GM12878 (cell line): ENCODE measurements around the gene DAPK2. TPM values are rescaled to one million over a fixed set of nuclear protein-coding genes. Genes with fewer than 3 reads are reported as not detected.

Experiments used
- ATAC-seq: fragments of 200-7000 bp; cut with Tn5 transposase; 3 replicates; pipeline ENCODE4 v1.9.1; 2020; ENCODE audit warnings: mild to moderate bottlenecking, moderate library complexity
- BruUV-seq: library from RNA; stranded (reverse); fragments of 400-500 nt; replicated peaks from 2 replicates; lab custom pipeline; 2021; lab: Mats Ljungman, UMichigan
- CTCF ChIA-PET: fragments of 300-600 bp; sonication (Branson Sonifier 250); formaldehyde crosslinking; extraction: SDS; loops from one replicate; lab custom pipeline; 2021; ENCODE audit warnings: inconsistent platforms; lab: Yijun Ruan, JAX
- POLR2A ChIA-PET: fragments of 350-600 bp; formaldehyde crosslinking; extraction: SDS; loops from one replicate; lab custom pipeline; 2021; ENCODE audit warnings: inconsistent platforms; lab: Charles Lee
- RAD21 ChIA-PET: fragments of 300-600 bp; sonication (Branson Sonifier 250); formaldehyde crosslinking; loops from one replicate; lab custom pipeline; 2023; ENCODE audit warnings: antibody characterized with exemption; ENCODE audit not compliant: unreplicated experiment; lab: Charles Lee
- SMC1A ChIA-PET: fragments of 300-600 bp; sonication (Branson Sonifier 250); formaldehyde crosslinking; loops from one replicate; lab custom pipeline; 2023; ENCODE audit not compliant: unreplicated experiment, uncharacterized antibody; lab: Charles Lee
- DNase-seq: peaks from one replicate; pipeline ENCODE4 v3.0.0-alpha.2; 2011; ENCODE audit warnings: low read depth, low spot score
- FAIRE-seq: peaks from 3 replicates; lab custom pipeline; 2011; peaks lifted over from hg19 to GRCh38; lab: Jason Lieb, UNC
- H2AFZ ChIP-seq: 2 replicates; pipeline ENCODE4 v1.6.0; 2011; ENCODE audit warnings: low read depth, low read length, control low read depth; ENCODE audit not compliant: control insufficient read depth
- H3K27ac ChIP-seq: 2 replicates; pipeline ENCODE4 v1.5.1; 2011; ENCODE audit warnings: control low read depth; ENCODE audit not compliant: control insufficient read depth, insufficient read depth
- H3K27me3 ChIP-seq, 2 experiments: replicated peaks in 1 of 2; 2 replicates each; pipeline versions ENCODE4 v1.6.0 to v1.6.1; 2011; ENCODE audit warnings: low read length in 1 of 2; ENCODE audit not compliant: control insufficient read depth in 2 of 2, insufficient read depth in 2 of 2
- H3K36me3 ChIP-seq, 2 experiments: 2 replicates each; pipeline ENCODE4 v1.5.1; 2011; ENCODE audit warnings: low read length in 1 of 2; ENCODE audit not compliant: control insufficient read depth in 2 of 2, insufficient read depth in 2 of 2
- H3K4me1 ChIP-seq: 2 replicates; pipeline ENCODE4 v1.6.1; 2011; ENCODE audit warnings: mild to moderate bottlenecking, low read length, moderate library complexity, mixed read lengths; ENCODE audit not compliant: control insufficient read depth, insufficient read depth
- H3K4me2 ChIP-seq: 2 replicates; pipeline ENCODE4 v1.6.0; 2011; ENCODE audit warnings: control low read depth; ENCODE audit not compliant: control insufficient read depth, insufficient read depth
- H3K4me3 ChIP-seq: fragments of 200-600 bp; sonication (generic); 2 replicates; pipeline ENCODE4 v1.5.1; 2016
- H3K79me2 ChIP-seq: 2 replicates; pipeline ENCODE4 v1.6.0; 2011; ENCODE audit warnings: low read length; ENCODE audit not compliant: control insufficient read depth, insufficient read depth
- H3K9ac ChIP-seq: 2 replicates; pipeline ENCODE4 v1.8.0; 2011; ENCODE audit warnings: low read length, control low read depth, mixed read lengths; ENCODE audit not compliant: control insufficient read depth, insufficient read depth
- H3K9me3 ChIP-seq: replicated peaks from 3 replicates; pipeline ENCODE4 v1.5.1; 2011; ENCODE audit warnings: mild to moderate bottlenecking, low read length; ENCODE audit not compliant: control insufficient read depth, insufficient read depth
- H4K20me1 ChIP-seq: 2 replicates; pipeline ENCODE4 v1.6.0; 2011; ENCODE audit not compliant: control insufficient read depth, insufficient read depth
- ATF7 ChIP-seq: fragments of 450-650 bp; IDR thresholded peaks from 2 replicates; pipeline ENCODE4 v1.6.1; 2016; ENCODE audit warnings: low read depth, mild to moderate bottlenecking
- EP300 ChIP-seq, 2 experiments: fragments of 150-350 bp in 1 of 2; IDR thresholded peaks; 2 replicates each; pipeline ENCODE4 v1.6.1; 2011 to 2012; ENCODE audit warnings: low read depth in 2 of 2, low read length in 2 of 2, borderline replicate concordance in 1 of 2, improper control_type of control experiment in 1 of 2, inconsistent platforms in 1 of 2; ENCODE audit not compliant: control insufficient read depth in 1 of 2
- ETV6 ChIP-seq, 2 experiments: fragments of 450-650 bp in 1 of 2; IDR thresholded peaks in 1 of 2; conservative IDR thresholded peaks in 1 of 2; 2 replicates each; pipeline ENCODE4 v1.6.1; 2014; ENCODE audit warnings: antibody characterized with exemption in 1 of 2, borderline replicate concordance in 1 of 2, low read depth in 1 of 2, mild to moderate bottlenecking in 1 of 2, moderate library complexity in 1 of 2
- FOXM1 ChIP-seq: IDR thresholded peaks from 2 replicates; pipeline ENCODE4 v1.6.1; 2012; ENCODE audit warnings: low read depth, mild to moderate bottlenecking, inconsistent platforms, low read length, moderate library complexity
- JUNB ChIP-seq: IDR thresholded peaks from 2 replicates; pipeline ENCODE4 v1.6.1; 2016; ENCODE audit warnings: antibody characterized with exemption, mild to moderate bottlenecking
- NRF1 ChIP-seq: conservative IDR thresholded peaks from 2 replicates; pipeline ENCODE4 v1.6.1; 2011; ENCODE audit warnings: mild to moderate bottlenecking, low read depth, low read length, improper control_type of control experiment
- SMAD5 ChIP-seq: IDR thresholded peaks from 2 replicates; pipeline ENCODE4 v1.6.1; 2016; ENCODE audit warnings: antibody characterized with exemption, low read depth
- SRF ChIP-seq, 2 experiments: IDR thresholded peaks; 2 replicates each; pipeline ENCODE4 v1.6.1; 2011; ENCODE audit warnings: low read depth in 2 of 2, low read length in 2 of 2, mild to moderate bottlenecking in 1 of 2, moderate library complexity in 1 of 2
- SUPT20H ChIP-seq: IDR thresholded peaks from 2 replicates; pipeline ENCODE4 v1.6.1; 2011; ENCODE audit warnings: low read depth, mild to moderate bottlenecking, low read length, moderate library complexity, borderline replicate concordance; ENCODE audit not compliant: control insufficient read depth
- ZNF687 ChIP-seq: fragments of 450-650 bp; IDR thresholded peaks from 2 replicates; pipeline ENCODE4 v1.6.1; 2017; ENCODE audit warnings: mild to moderate bottlenecking, moderate library complexity
- whole genome bisulfite sequencing: methylation state at CpG from one replicate; pipeline ENCODE4 v1.1.6; 2016; ENCODE audit warnings: low lambda C conversion rate; ENCODE audit not compliant: insufficient replicate concordance, insufficient coverage; ENCODE audit errors: missing lambda C conversion rate; 5-methylcytosine and 5-hydroxymethylcytosine counted together
- in situ Hi-C: fragments of 300-500 bp; cut with MboI; formaldehyde crosslinking; loops from 9 replicates; pipeline ENCODE4 v1.14.3; 2018; ENCODE audit warnings: mixed read lengths
- intact Hi-C: fragments of 100-400 bp; cut with micrococcal nuclease; formaldehyde crosslinking; loops from one replicate; pipeline ENCODE4 v1.14.2; 2022; ENCODE audit not compliant: unreplicated experiment
- polyA plus RNA-seq, 11 experiments: library from polyadenylated mRNA; depleted of rRNA in 4 of 11; unstranded in 6 of 11; stranded (reverse) in 5 of 11; fragments of >200 nt; fragmentation: Nextera tagmentation in 4 of 11; fragmentation: Illumina TruSeq in 1 of 11; extraction: Ambion mirVana in 4 of 11; extraction: Trizol in 1 of 11; gene quantifications; 1 replicate in 1 of 11; 2 replicates in 10 of 11; pipeline versions ENCODE4 v1.2.1 to v1.2.3, GENCODE V29; 2011 to 2016; ENCODE audit warnings: inconsistent platforms in 2 of 11, missing spikeins in 2 of 11, low read depth in 1 of 11
- total RNA-seq, 4 experiments: library from RNA; depleted of rRNA in 3 of 4; stranded (reverse); fragments of >200 nt in 3 of 4; fragmentation: Illumina TruSeq in 1 of 4; extraction: Trizol in 1 of 4; gene quantifications; 2 replicates each; pipeline versions ENCODE4 v1.2.1 to v1.2.3, GENCODE V29; 2013 to 2021
- TF ChIP-seq, protein P1 (sequence below): IDR thresholded peaks from 2 replicates; pipeline ENCODE4 v1.6.1; 2012; ENCODE audit warnings: low read depth, low read length, improper control_type of control experiment
- TF ChIP-seq, protein P2 (sequence below): fragments of 450-650 bp; IDR thresholded peaks from 2 replicates; pipeline ENCODE4 v1.6.1; 2017; ENCODE audit warnings: mild to moderate bottlenecking, moderate library complexity
- TF ChIP-seq, protein P3 (sequence below): IDR thresholded peaks from 2 replicates; pipeline ENCODE4 v1.6.1; 2011; ENCODE audit warnings: low read depth, mild to moderate bottlenecking, low read length, moderate library complexity, borderline replicate concordance; ENCODE audit errors: extremely low read depth

DAPK2 gene
- total and polyA plus RNA-seq, 10 of the 15 experiments (the other 5 are each of a cell fraction or from before 2014, with no cell fraction given) = 0.69 to 8.4 (median 4.1) TPM

- H3K27ac ChIP-seq = no peak overlapping the region
- no peak overlapping the region for H3K9ac ChIP-seq
- WGBS = 93% methylated on average over 7 of the region's 7 CpGs
- no peak for TF ChIP-seq NRF1
- TF ChIP-seq, protein P1, sequence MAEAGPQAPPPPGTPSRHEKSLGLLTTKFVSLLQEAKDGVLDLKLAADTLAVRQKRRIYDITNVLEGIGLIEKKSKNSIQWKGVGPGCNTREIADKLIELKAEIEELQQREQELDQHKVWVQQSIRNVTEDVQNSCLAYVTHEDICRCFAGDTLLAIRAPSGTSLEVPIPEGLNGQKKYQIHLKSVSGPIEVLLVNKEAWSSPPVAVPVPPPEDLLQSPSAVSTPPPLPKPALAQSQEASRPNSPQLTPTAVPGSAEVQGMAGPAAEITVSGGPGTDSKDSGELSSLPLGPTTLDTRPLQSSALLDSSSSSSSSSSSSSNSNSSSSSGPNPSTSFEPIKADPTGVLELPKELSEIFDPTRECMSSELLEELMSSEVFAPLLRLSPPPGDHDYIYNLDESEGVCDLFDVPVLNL = no peak
- TF ChIP-seq, protein P2, sequence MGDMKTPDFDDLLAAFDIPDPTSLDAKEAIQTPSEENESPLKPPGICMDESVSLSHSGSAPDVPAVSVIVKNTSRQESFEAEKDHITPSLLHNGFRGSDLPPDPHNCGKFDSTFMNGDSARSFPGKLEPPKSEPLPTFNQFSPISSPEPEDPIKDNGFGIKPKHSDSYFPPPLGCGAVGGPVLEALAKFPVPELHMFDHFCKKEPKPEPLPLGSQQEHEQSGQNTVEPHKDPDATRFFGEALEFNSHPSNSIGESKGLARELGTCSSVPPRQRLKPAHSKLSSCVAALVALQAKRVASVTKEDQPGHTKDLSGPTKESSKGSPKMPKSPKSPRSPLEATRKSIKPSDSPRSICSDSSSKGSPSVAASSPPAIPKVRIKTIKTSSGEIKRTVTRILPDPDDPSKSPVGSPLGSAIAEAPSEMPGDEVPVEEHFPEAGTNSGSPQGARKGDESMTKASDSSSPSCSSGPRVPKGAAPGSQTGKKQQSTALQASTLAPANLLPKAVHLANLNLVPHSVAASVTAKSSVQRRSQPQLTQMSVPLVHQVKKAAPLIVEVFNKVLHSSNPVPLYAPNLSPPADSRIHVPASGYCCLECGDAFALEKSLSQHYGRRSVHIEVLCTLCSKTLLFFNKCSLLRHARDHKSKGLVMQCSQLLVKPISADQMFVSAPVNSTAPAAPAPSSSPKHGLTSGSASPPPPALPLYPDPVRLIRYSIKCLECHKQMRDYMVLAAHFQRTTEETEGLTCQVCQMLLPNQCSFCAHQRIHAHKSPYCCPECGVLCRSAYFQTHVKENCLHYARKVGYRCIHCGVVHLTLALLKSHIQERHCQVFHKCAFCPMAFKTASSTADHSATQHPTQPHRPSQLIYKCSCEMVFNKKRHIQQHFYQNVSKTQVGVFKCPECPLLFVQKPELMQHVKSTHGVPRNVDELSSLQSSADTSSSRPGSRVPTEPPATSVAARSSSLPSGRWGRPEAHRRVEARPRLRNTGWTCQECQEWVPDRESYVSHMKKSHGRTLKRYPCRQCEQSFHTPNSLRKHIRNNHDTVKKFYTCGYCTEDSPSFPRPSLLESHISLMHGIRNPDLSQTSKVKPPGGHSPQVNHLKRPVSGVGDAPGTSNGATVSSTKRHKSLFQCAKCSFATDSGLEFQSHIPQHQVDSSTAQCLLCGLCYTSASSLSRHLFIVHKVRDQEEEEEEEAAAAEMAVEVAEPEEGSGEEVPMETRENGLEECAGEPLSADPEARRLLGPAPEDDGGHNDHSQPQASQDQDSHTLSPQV = no peak
- TF ChIP-seq ATF7 = no peak
- TF ChIP-seq, protein P3, sequence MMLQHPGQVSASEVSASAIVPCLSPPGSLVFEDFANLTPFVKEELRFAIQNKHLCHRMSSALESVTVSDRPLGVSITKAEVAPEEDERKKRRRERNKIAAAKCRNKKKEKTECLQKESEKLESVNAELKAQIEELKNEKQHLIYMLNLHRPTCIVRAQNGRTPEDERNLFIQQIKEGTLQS = no peak
- TF ChIP-seq SMAD5 = no peak
- TF ChIP-seq JUNB = no peak
- TF ChIP-seq SUPT20H = no peak
- no peak for TF ChIP-seq FOXM1
- TF ChIP-seq ETV6 (conservative IDR thresholded peaks at IDR 0.05 in 1 of 2, IDR thresholded peaks at IDR 0.05 in 1 of 2; ENCODE audit: borderline replicate concordance in 1 of 2, low read depth in 1 of 2) = no peak
- TF ChIP-seq EP300 (IDR thresholded peaks at IDR 0.05; ENCODE audit: borderline replicate concordance in 1 of 2, control insufficient read depth in 1 of 2, low read depth in 2 of 2, low read length in 2 of 2) = no peak
- no peak for TF ChIP-seq ZNF687
- no peak for TF ChIP-seq SRF (IDR thresholded peaks at IDR 0.05; ENCODE audit: low read depth in 2 of 2, low read length in 2 of 2)
Measured at GRCh38 chr15:63905131-63905530, 141.2 kb downstream of the DAPK2 start.

More at GRCh38 chr15:63905131-63905530, 141.2 kb downstream of the DAPK2 start:
- BruUV-seq = no TSS peak
- Histone ChIP-seq H3K4me2 (no peak overlapping the region), H3K36me3 (no peaks in the 10 kb centered on the region), H3K79me2 (no peaks in the 10 kb centered on the region), H3K4me1 (peaks cover 28% of the 10 kb centered on the region), H3K4me3 (no peak overlapping the region), H4K20me1 (no peaks in the 10 kb centered on the region), H3K9me3 (no peaks in the 10 kb centered on the region), H3K27me3 (no peaks in the 10 kb centered on the region), H2AFZ (no peak overlapping the region)
- DNase-seq (no peak), FAIRE-seq (no peak), ATAC-seq (no peak)
- ChIA-PET POLR2A (no interaction called here), RAD21 (interaction anchor here (1.4 to 3.2 kb wide), 4 partner anchors 13 to 153 kb away, joined by 7 to 18 read pairs (median 9); no protein-coding TSS in a partner anchor), CTCF (interaction anchor here (1.3 to 2.5 kb wide), 6 partner anchors 9 to 162 kb away, joined by 4 to 10 read pairs (median 6); no protein-coding TSS in a partner anchor), SMC1A (interaction anchor here (0.8 to 2.4 kb wide), 13 partner anchors 9 to 153 kb away, joined by 3 to 12 read pairs (median 5); partner anchors contain the start of gene DAPK2)
- intact Hi-C loops (no loop called here), in situ Hi-C loops (no loop called here)
